HL-60 (cell line): ENCODE data around the gene RELL1.
A peak's percentile ranks its signal among the peaks of the same experiment; 100 is the strongest.

ENCODE experiments used
- DNase-seq, 2 experiments: peaks; one replicate each; pipeline ENCODE4 v3.0.0-alpha.2; 2010 to 2020; ENCODE audit warnings: low read depth in 1 of 2, low spot score in 1 of 2
- H3K27ac ChIP-seq: fragments of 250-450 bp; sonication (Bioruptor Pico); replicated peaks from 2 replicates; pipeline ENCODE4 v1.5.1; 2020; ENCODE audit warnings: mild to moderate bottlenecking, moderate library complexity
- H3K27me3 ChIP-seq: fragments of 250-450 bp; sonication (Bioruptor Pico); 2 replicates; pipeline ENCODE4 v1.5.1; 2021; ENCODE audit warnings: mild to moderate bottlenecking, moderate library complexity; ENCODE audit not compliant: insufficient read depth, poor library complexity, severe bottlenecking
- H3K4me3 ChIP-seq: replicated peaks from 2 replicates; pipeline ENCODE4 v1.5.1; 2011; ENCODE audit warnings: mild to moderate bottlenecking, control low read depth, low read length; ENCODE audit not compliant: insufficient read depth
- CTCF ChIP-seq: IDR thresholded peaks from one replicate; pipeline ENCODE4 v1.5.1; 2011; ENCODE audit warnings: low read length, control low read depth, inconsistent platforms; ENCODE audit not compliant: insufficient read depth
- GABPA ChIP-seq: IDR thresholded peaks from 2 replicates; pipeline ENCODE4 v1.6.1; 2012; ENCODE audit warnings: low read depth
- POLR2AphosphoS5 ChIP-seq: IDR thresholded peaks from 2 replicates; pipeline ENCODE4 v1.6.1; 2012; ENCODE audit warnings: low read depth
- REST ChIP-seq: IDR thresholded peaks from 2 replicates; pipeline ENCODE4 v1.6.1; 2012; ENCODE audit warnings: low read depth; ENCODE audit not compliant: insufficient replicate concordance
- SPI1 ChIP-seq: IDR thresholded peaks from 2 replicates; pipeline ENCODE4 v1.6.1; 2012; ENCODE audit warnings: low read depth, mild to moderate bottlenecking, borderline replicate concordance

Gene RELL1

GRCh38 chr4:37662861-37663390 lies 23.2 kb downstream of the RELL1 start:
- Histone ChIP-seq H3K27me3 (no peaks in the 10 kb centered on the region), H3K27ac (no peak overlapping the region), H3K4me3 (no peak overlapping the region)
- no peak for DNase-seq
- TF ChIP-seq REST, result no peak
- TF ChIP-seq POLR2AphosphoS5, result no peak
- TF ChIP-seq SPI1, result no peak
- no peak for TF ChIP-seq GABPA
- TF ChIP-seq CTCF, result no peak

- DNase-seq, result no peak
- Histone ChIP-seq H3K27me3 (no peaks in the 10 kb centered on the region), H3K4me3 (no peak overlapping the region), H3K27ac (no peak overlapping the region)
- TF ChIP-seq CTCF (no peak), SPI1 (peak; percentile 11; the same call in 1 of the 2 replicates)
Observed at GRCh38 chr4:37662251-37662650, 23.9 kb downstream of the RELL1 start.

- Histone ChIP-seq H3K27ac (no peak overlapping the region), H3K27me3 (no peaks in the 10 kb centered on the region), H3K4me3 (no peak overlapping the region)
- TF ChIP-seq POLR2AphosphoS5 (no peak), GABPA (no peak), CTCF (no peak)
- no peak for DNase-seq
Observed at GRCh38 chr4:37661772-37662171, 24.4 kb downstream of the RELL1 start.

GRCh38 chr4:37659696-37660095 lies 26.5 kb downstream of the RELL1 start:
- TF ChIP-seq POLR2AphosphoS5, result no peak
- TF ChIP-seq SPI1, result no peak
- TF ChIP-seq REST, result no peak
- TF ChIP-seq CTCF, result no peak
- no peak overlapping the region for H3K4me3 ChIP-seq
- no peak overlapping the region for H3K27ac ChIP-seq
- DNase-seq, result no peak
- H3K27me3 ChIP-seq, result no peaks in the 10 kb centered on the region
